GM23338 (cell line): ENCODE measurements around the gene EFCAB9.

ENCODE experiments used
- CREB1 ChIP-seq: fragments of 250-450 bp; sonication (Bioruptor Pico); IDR thresholded peaks from 2 replicates; pipeline ENCODE4 v1.5.0; 2020; ENCODE audit warnings: low read depth, mild to moderate bottlenecking, moderate library complexity
- CTCF ChIP-seq, 2 experiments: fragments of 200-600 bp in 1 of 2; sonication (generic) in 1 of 2; conservative IDR thresholded peaks; 2 replicates each; pipeline versions ENCODE4 v1.5.1 to v1.6.1; 2016 to 2017; ENCODE audit warnings: antibody characterized with exemption in 2 of 2, low read depth in 2 of 2, mild to moderate bottlenecking in 2 of 2, moderate library complexity in 1 of 2
- ETS1 ChIP-seq: IDR thresholded peaks from 2 replicates; pipeline ENCODE4 v1.6.1; 2016; ENCODE audit warnings: antibody characterized with exemption
- EZH2 ChIP-seq: fragments of 200-600 bp; sonication (generic); IDR thresholded peaks from one replicate; pipeline ENCODE4 v1.8.0; 2017; ENCODE audit warnings: antibody characterized with exemption, mild to moderate bottlenecking, low read depth; ENCODE audit not compliant: unreplicated experiment
- EZH2phosphoT487 ChIP-seq: fragments of 200-600 bp; sonication (generic); IDR thresholded peaks from one replicate; pipeline ENCODE4 v1.8.1; 2018; ENCODE audit warnings: antibody characterized with exemption; ENCODE audit not compliant: unreplicated experiment
- POLR2AphosphoS5 ChIP-seq: IDR thresholded peaks from 2 replicates; pipeline ENCODE4 v1.6.1; 2016; ENCODE audit warnings: antibody characterized with exemption, low read depth
- REST ChIP-seq: IDR thresholded peaks from one replicate; pipeline ENCODE4 v1.6.1; 2018; ENCODE audit warnings: antibody characterized with exemption; ENCODE audit not compliant: unreplicated experiment
- ZNF462 ChIP-seq: fragments of 250-450 bp; sonication (Bioruptor Pico); IDR thresholded peaks from 2 replicates; pipeline ENCODE4 v1.5.0; 2020; ENCODE audit warnings: mild to moderate bottlenecking, moderate library complexity

GRCh38 chr5:172162323-172162986 lies 31.5 kb upstream of the EFCAB9 start:
- TF ChIP-seq REST (no peak), EZH2phosphoT487 (no peak), POLR2AphosphoS5 (no peak), CTCF (conservative IDR thresholded peaks at IDR 0.05; ENCODE audit: low read depth in 2 of 2) (no peak), ETS1 (no peak), EZH2 (no peak), ZNF462 (CRISPR knock-in tag) (no peak), CREB1 (CRISPR knock-in tag) (no peak)
